Dendritic cell treated with granulocyte-macrophage colony-stimulating factor and Interleukin-4, amounts not matched to agents 40 ng/mL and 50 ng/mL, for 4 days (primary cell): Measurements from ENCODE around the gene MIA2.

Experiments
- H3K27ac Mint-ChIP-seq: one replicate; pipeline ENCODE4 v1.8.0; 2022; ENCODE audit warnings: mild to moderate bottlenecking, mixed read lengths
- H3K27me3 Mint-ChIP-seq: one replicate; pipeline ENCODE4 v1.8.0; 2022; ENCODE audit warnings: mild to moderate bottlenecking, mixed read lengths
- H3K36me3 Mint-ChIP-seq: one replicate; pipeline ENCODE4 v1.8.0; 2022; ENCODE audit warnings: low read depth, mixed read lengths
- H3K4me1 Mint-ChIP-seq: one replicate; pipeline ENCODE4 v1.8.0; 2022; ENCODE audit warnings: low read depth, mixed read lengths
- H3K4me3 Mint-ChIP-seq: one replicate; pipeline ENCODE4 v1.8.0; 2022; ENCODE audit warnings: mild to moderate bottlenecking, moderate library complexity, mixed read lengths
- H3K9me3 Mint-ChIP-seq: one replicate; pipeline ENCODE4 v1.8.0; 2022; ENCODE audit warnings: mixed read lengths
- intact Hi-C: fragments of 100-400 bp; cut with micrococcal nuclease; formaldehyde crosslinking; loops from one replicate; pipeline ENCODE4 v1.15.0; 2022

MIA2 gene

GRCh38 chr14:39425947-39426346, 192.2 kb downstream of the MIA2 start:
- Mint-ChIP-seq H3K4me3 (no peak overlapping the region), H3K9me3 (no peaks in the 10 kb centered on the region), H3K4me1 (peaks cover 49% of the 10 kb centered on the region), H3K36me3 (peaks cover 6% of the 10 kb centered on the region), H3K27me3 (no peaks in the 10 kb centered on the region), H3K27ac (no peak overlapping the region)
- intact Hi-C loops: no loop called here

GRCh38 chr14:39426605-39427004, 192.9 kb downstream of the MIA2 start:
- Mint-ChIP-seq H3K9me3 (no peaks in the 10 kb centered on the region), H3K4me1 (peaks cover 53% of the 10 kb centered on the region), H3K27me3 (no peaks in the 10 kb centered on the region), H3K27ac (no peak overlapping the region), H3K4me3 (no peak overlapping the region), H3K36me3 (peaks cover 8% of the 10 kb centered on the region)
- intact Hi-C loops: no loop called here

GRCh38 chr14:39428118-39428517, 194.4 kb downstream of the MIA2 start:
- H3K36me3 Mint-ChIP-seq: peaks cover 16% of the 10 kb centered on the region
- intact Hi-C loops: no loop called here
- no peak overlapping the region for H3K4me3 Mint-ChIP-seq
- peaks cover 49% of the 10 kb centered on the region for H3K4me1 Mint-ChIP-seq
- H3K27me3 Mint-ChIP-seq: no peaks in the 10 kb centered on the region
- no peak overlapping the region for H3K27ac Mint-ChIP-seq
- H3K9me3 Mint-ChIP-seq: no peaks in the 10 kb centered on the region

GRCh38 chr14:39430762-39431415, 197.2 kb downstream of the MIA2 start:
- Mint-ChIP-seq H3K9me3 (no peaks in the 10 kb centered on the region), H3K36me3 (peaks cover 16% of the 10 kb centered on the region), H3K4me3 (peak overlapping the region; percentile 86), H3K4me1 (peaks cover 45% of the 10 kb centered on the region), H3K27ac (peak overlapping the region; percentile 98), H3K27me3 (no peaks in the 10 kb centered on the region)
- intact Hi-C loops: loop anchor here (5.0 kb wide), 1 partner anchor 329 kb away; the partner anchor contains the start of gene SEC23A

DNA sequence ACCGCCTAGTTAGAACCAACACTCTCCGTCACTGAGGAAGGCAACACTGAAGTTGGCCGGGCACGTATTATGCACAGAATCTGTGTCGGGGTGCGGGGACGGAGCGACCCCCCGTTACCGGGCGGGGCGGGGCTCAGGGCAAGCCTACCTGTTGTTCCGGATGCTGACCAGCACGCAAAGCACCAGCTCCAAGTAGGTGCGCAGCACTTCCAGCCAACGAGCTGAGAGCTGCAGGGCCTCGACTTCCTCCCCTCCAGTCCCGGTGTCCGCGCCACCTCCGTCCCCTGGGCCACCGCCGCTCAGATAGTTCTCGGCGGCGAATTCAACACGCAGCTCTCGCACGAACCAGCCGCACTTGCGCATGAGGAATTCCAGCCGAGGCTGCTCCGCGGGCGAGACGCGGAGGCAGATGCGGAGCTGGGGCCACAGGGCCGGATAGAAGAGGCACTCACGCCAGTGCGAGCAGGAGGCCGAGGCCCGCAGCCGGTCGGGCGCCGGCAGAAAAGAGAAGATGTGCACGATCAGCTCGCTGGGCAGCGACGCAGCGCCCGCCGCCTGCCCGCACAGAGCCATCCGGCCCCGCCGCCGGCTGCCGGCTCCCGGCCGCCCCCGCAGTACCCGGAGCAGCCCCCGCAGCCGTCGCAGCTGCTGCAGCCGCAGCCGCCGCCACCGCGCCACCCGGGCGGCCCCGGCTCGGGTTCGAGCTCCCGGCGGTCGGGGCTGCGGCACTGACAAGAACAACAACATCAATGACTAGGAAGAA, 197.9 kb downstream of the MIA2 start:
- peak overlapping the region; percentile 86 for H3K4me3 Mint-ChIP-seq
- peaks cover 39% of the 10 kb centered on the region for H3K4me1 Mint-ChIP-seq
- peaks cover 16% of the 10 kb centered on the region for H3K36me3 Mint-ChIP-seq
- intact Hi-C loops: loop anchor here (1.0 to 5.0 kb wide), 4 partner anchors 164 to 329 kb away; partner anchors contain the start of genes PNN, SEC23A and TRAPPC6B
- no peaks in the 10 kb centered on the region for H3K27me3 Mint-ChIP-seq
- H3K27ac Mint-ChIP-seq: peak overlapping the region; percentile 98
- no peaks in the 10 kb centered on the region for H3K9me3 Mint-ChIP-seq

- H3K4me1 Mint-ChIP-seq: peaks cover 33% of the 10 kb centered on the region
- H3K4me3 Mint-ChIP-seq: peak within 1 kb of the TSS; percentile 86
- H3K27me3 Mint-ChIP-seq: no peaks in the 10 kb centered on the region
- no peaks in the 10 kb centered on the region for H3K9me3 Mint-ChIP-seq
- intact Hi-C loops: loop anchor here (1.0 to 5.0 kb wide), 4 partner anchors 165 to 330 kb away; partner anchors contain the start of genes PNN, SEC23A and TRAPPC6B
- peak within 1 kb of the TSS; percentile 98 for H3K27ac Mint-ChIP-seq
- peaks cover 16% of the 10 kb centered on the region for H3K36me3 Mint-ChIP-seq
These were observed 198.5 kb downstream of the MIA2 start, which contains the start of gene FBXO33 for GRCh38 chr14:39432179-39432618. TSS of gene FBXO33 (minus strand) at chr14:39432433. CDS start at chr14:39432162, 271 bp downstream.

GRCh38 chr14:39432619-39433451, 199.1 kb downstream of the MIA2 start:
- intact Hi-C loops: loop anchor here (1.0 to 5.0 kb wide), 4 partner anchors 166 to 331 kb away; partner anchors contain the start of genes PNN, SEC23A and TRAPPC6B
- Mint-ChIP-seq H3K27ac (peak overlapping the region; percentile 98), H3K4me1 (peaks cover 32% of the 10 kb centered on the region), H3K4me3 (peak overlapping the region; percentile 78), H3K9me3 (no peaks in the 10 kb centered on the region), H3K36me3 (peaks cover 16% of the 10 kb centered on the region), H3K27me3 (no peaks in the 10 kb centered on the region)

DNA sequence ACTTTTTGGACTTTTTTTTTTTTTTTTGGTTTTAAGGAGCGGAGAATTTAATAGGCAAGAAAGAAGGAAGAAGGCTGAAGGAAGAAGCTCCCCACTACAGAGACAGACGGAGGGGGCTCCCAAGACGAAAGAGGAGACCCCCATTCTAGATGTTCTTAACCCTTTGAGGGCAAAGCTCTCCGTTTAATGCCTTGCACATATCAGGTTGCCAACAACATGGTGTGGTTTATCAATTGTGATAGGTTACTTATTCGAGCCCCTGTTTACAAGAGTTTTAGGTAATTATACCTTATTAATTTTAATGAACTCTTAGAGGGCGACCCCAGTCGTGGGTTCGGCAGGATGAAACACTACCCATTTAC, 199.7 kb downstream of the MIA2 start:
- peaks cover 29% of the 10 kb centered on the region for H3K4me1 Mint-ChIP-seq
- no peaks in the 10 kb centered on the region for H3K27me3 Mint-ChIP-seq
- peaks cover 16% of the 10 kb centered on the region for H3K36me3 Mint-ChIP-seq
- intact Hi-C loops: loop anchor here (5.0 kb wide), 1 partner anchor 331 kb away; the partner anchor contains the start of gene SEC23A
- H3K4me3 Mint-ChIP-seq: peak overlapping the region; percentile 78
- H3K27ac Mint-ChIP-seq: peak overlapping the region; percentile 98
- no peaks in the 10 kb centered on the region for H3K9me3 Mint-ChIP-seq

DNA sequence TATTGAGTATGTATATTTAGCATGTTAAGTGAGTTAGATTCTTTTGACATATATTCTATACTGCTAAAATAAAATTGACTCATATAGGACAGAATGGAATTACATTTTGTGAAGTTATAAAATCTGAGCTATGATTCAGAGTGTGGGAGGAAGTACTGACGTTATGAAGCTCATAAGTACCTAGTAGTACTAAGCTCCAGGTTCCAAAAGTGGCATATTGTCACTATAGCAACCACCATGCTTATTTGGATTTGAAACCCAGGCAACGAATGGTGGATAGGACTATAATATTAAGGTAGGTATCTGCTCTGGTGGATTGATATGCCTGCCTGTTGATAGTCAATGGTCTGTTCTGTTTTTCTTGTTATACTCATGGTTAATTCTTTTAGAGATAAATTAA, 200.7 kb downstream of the MIA2 start:
- H3K9me3 Mint-ChIP-seq: no peaks in the 10 kb centered on the region
- no peaks in the 10 kb centered on the region for H3K27me3 Mint-ChIP-seq
- no peak overlapping the region for H3K27ac Mint-ChIP-seq
- H3K4me3 Mint-ChIP-seq: no peak overlapping the region
- peaks cover 25% of the 10 kb centered on the region for H3K4me1 Mint-ChIP-seq
- peaks cover 16% of the 10 kb centered on the region for H3K36me3 Mint-ChIP-seq
- intact Hi-C loops: loop anchor here (5.0 kb wide), 1 partner anchor 332 kb away; the partner anchor contains the start of gene SEC23A

GRCh38 chr14:39435241-39435640, 201.5 kb downstream of the MIA2 start:
- Mint-ChIP-seq H3K36me3 (peaks cover 16% of the 10 kb centered on the region), H3K4me1 (peaks cover 17% of the 10 kb centered on the region)
- intact Hi-C loops: no loop called here

More at GRCh38 chr14:39435241-39435640, 201.5 kb downstream of the MIA2 start:
- no peaks in the 10 kb centered on the region for H3K9me3 Mint-ChIP-seq
- H3K4me3 Mint-ChIP-seq: no peak overlapping the region
- H3K27me3 Mint-ChIP-seq: no peaks in the 10 kb centered on the region
- no peak overlapping the region for H3K27ac Mint-ChIP-seq
